IMR-90 (cell line): ENCODE data around the gene HOXC5.

ENCODE experiments used
- CEBPB ChIP-seq: IDR thresholded peaks from 2 replicates; pipeline ENCODE4 v1.6.1; 2012; ENCODE audit warnings: low read depth, low read length, improper control_type of control experiment
- CTCF ChIP-seq: conservative IDR thresholded peaks from 2 replicates; pipeline ENCODE4 v1.5.1; 2012; ENCODE audit warnings: mild to moderate bottlenecking, low read depth, low read length, improper control_type of control experiment
- ELK1 ChIP-seq: fragments of 150-350 bp; IDR thresholded peaks from 2 replicates; pipeline ENCODE4 v1.6.1; 2016; ENCODE audit warnings: low read depth, mild to moderate bottlenecking, low read length, moderate library complexity, borderline replicate concordance
- MXI1 ChIP-seq: IDR thresholded peaks from 2 replicates; pipeline ENCODE4 v1.6.1; 2012; ENCODE audit warnings: low read depth, mild to moderate bottlenecking, low read length, moderate library complexity, borderline replicate concordance
- NFE2L2 ChIP-seq: fragments of 150-350 bp; IDR thresholded peaks from 2 replicates; pipeline ENCODE4 v1.6.1; 2016; ENCODE audit warnings: low read depth, mild to moderate bottlenecking, low read length
- POLR2A ChIP-seq: IDR thresholded peaks from 2 replicates; pipeline ENCODE4 v1.6.1; 2012; ENCODE audit warnings: mild to moderate bottlenecking, low read depth, low read length
- USF2 ChIP-seq: fragments of 150-350 bp; IDR thresholded peaks from 2 replicates; pipeline ENCODE4 v1.6.1; 2017; ENCODE audit warnings: mild to moderate bottlenecking, antibody characterized with exemption, low read length, low read depth

GRCh38 chr12:54052438-54053002 lies 19.7 kb downstream of the HOXC5 start:
- TF ChIP-seq CTCF (no peak), MXI1 (no peak), NFE2L2 (no peak), CEBPB (no peak), ELK1 (no peak), USF2 (no peak), POLR2A (no peak)
